ENCODE results near the gene BBX.

BBX gene

DNA sequence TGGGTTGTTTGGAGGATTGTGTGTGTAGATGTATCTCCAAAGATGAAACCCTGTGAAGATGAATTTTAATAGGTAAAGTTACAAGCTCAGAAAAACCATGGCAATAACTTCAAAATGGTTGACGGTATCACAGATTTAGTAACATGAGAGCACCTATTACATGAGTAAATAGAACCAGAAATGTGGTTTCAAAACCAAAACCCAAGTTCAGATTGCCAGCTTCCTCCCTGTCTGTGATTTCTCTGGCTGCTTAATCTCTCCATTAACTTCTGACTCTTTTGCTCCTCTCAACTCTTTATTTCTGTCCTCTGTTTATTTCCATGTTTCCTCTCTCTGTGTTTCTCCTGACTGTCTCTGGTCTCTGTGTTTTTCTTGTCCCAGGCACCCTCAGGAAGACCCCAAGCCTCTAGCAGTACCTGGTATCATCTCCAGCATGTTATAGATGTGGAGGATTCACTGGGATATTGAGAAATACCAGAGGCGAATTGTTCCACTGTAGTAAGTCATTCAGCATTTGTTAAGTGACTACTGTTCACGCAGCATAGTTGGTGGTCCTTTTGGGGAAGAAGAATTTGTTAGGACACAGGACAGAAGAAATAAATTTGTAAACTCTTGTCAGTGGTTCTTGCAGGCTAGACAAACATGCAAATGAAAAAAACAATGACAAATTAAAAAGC, 138.8 kb downstream of the BBX start:
- DNase-seq: no peak

DNA sequence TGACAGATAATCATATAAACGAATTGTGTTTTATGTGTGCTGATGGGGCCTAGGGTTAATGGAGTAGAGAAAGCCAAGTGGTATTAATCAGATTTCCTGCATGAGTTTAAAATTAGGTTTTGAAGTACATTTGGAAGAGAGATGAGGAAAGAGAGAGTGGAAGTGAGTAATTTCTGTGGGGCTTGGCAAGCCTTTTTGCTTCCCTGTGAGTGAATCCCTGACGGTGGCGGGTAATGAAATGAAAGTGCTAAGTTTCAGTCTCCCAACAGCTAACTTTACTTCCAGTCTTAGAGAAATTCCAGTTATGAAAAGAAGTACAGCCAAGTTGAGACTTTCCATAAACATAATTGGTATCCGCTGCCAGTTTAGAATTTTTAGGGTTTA, 139.4 kb downstream of the BBX start:
- DNase-seq: no peak

DNA sequence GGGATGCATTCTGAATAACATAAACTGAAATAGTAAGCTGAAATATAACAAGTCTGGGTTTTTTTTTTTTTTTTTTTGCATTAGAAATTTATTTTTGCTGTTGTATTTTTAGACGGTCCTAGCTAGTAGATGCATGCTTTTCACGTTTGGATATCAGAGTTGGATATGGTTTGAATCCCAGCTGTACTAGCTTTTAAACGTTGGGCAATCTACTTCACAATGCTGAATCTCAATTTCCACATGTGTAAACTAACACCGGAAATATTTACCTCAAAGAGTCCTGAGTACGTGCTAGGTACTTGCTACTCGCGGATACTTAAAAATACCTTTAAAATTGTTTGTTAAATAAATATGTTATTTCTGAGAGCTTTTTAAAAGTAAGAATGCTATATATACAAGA, 139.8 kb downstream of the BBX start:
- DNase-seq: no peak

DNA sequence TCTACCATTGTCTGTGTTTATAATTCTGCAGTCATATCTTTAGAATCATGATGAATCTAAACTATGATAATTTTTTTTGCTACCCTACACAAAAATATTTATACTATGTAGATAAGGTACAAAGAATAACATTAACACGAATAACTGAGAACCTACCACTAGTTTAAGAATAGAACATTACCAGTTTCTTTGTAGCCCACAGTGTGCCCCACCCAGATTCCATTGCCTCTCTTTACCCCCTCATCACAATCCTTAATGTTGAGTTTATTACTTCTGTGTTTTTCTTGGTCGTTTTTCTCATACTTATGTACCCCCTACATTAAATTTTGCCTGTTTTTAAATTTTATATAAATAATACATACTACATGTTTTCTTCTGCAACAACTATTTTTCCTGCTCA, 140.5 kb downstream of the BBX start:
- DNase-seq: no peak

DNA sequence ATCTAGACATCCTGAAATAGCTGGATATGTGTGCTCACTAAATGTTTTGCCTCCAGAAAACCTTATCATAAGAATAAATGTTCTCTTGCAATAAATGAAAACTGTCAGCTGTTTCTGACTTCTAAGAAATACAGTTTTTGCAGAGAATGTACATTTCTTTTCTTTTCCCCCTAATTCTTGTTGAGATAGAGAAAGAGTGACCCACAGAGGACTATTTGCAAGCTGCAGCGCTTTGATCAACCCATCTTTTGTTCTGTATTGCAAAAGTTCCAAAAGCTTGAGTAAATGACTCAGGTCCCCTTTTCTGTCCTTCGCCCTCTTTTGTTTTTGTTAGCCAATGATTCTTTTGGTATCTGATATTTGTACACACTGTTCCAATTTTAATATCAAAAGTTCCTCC, 141.9 kb downstream of the BBX start:
- DNase-seq: no peak

DNA sequence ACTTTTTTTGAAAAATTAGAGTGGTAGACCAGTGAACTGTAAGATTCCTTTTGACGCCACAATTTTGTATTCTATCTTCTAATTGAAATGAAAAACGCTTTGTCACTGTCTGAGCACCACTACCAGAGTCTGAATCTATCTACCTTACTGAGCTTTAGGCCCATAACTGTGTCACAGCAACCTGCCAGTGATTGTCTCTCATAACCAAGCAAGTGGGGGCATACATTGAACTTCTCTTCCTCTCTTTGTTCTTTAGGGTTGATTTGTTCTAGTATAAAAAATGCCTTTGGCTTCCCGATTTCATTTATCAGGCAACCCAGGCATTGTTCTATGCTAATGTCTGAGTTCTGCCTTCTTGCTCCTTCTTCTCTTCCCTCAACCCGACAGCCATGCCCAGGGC, 142.6 kb downstream of the BBX start:
- no peak for DNase-seq

DNA sequence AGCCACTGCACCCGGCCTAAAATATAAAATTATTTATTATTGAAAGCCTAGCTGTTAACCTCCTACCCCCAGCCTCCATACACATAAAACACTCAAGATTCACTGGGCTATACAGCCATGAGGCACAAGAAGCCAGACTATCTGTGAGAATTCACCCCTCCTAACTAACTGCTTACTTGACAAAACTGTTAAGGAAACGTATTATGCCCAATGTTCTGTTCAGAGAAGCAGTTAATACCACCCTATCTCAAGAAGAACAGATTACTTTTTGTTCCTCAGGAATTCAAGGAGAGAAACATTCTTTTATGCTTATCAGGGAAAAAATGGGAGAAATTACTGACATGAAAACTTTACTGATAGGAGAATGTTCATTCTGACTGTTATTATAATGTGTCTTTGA, 144.1 kb downstream of the BBX start:
- no peak for DNase-seq

DNA sequence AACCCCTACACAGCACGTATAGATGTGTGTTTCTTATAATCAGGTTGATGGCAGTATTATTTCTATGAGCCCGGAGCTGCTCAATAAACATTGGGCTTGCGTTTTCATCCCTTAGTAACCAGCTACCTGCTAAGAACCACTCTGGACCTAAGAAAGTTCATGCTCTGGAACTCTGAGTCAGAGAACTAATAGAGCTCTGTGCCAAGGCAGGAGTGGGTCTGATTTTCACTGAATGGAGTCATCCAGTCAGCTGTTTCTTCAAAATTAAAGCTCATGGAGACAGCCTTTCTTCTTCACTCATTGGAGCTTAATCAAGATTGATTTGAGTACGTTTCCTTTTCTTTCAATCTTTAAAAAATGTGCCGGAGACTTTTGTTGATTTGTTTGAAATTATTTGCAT, 145.7 kb downstream of the BBX start:
- DNase-seq: no peak

DNA sequence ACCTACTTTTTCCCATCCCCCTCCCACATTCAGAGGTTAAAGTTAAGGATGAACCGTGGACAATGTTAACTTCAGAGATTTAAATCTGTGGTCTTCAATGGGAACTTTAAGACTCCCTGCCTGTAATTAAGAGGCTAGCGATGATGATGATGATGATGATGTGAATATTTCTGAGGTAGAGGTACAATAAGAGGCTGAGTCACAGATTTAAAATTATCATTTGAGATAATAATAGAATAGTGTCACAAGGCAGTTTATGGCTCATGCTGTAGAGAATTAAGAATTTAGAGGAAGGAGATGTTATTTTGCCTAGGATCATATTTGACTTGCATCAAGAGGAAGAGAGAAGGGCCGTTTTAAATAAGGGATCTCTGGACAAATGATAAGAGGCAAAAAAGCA, 146.2 kb downstream of the BBX start:
- DNase-seq: no peak

DNA sequence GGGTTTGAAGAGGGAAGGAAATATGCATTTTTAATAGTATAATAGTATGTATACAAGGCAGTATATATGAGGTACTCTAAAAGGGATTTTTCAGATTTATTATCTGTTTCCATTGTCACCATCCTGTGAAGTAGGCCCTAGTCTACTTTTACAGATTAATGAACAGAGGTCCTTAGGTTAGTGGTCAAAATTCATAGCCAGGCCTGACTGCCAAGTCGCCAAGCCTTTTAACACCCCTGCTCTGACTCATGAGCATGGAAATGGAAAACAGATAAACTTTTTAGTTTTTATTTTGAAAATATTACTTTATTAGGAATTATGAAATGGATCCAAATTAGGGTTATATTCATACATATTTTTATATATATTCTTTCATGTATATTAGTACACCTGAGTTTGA, 146.9 kb downstream of the BBX start:
- DNase-seq: no peak

DNA sequence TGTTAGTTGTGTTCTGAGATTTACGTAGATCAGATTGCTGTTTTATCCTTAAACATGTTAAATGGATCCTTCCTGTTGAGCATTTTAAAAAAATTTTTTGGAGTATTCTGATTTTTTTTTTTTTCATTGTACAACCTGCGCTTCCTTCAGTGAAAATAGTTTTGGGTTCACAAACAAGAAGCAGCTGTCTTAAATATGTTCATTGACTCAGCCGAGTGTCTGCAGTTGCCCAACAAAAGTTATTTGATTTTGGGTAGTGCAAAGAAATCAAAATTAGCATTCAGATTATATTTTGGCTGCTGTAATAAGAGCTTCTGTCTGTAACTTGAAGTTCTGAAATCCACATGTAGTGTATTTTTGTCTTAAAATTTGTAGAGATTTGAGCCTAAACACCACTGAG, 148.2 kb downstream of the BBX start:
- no peak for DNase-seq

DNA sequence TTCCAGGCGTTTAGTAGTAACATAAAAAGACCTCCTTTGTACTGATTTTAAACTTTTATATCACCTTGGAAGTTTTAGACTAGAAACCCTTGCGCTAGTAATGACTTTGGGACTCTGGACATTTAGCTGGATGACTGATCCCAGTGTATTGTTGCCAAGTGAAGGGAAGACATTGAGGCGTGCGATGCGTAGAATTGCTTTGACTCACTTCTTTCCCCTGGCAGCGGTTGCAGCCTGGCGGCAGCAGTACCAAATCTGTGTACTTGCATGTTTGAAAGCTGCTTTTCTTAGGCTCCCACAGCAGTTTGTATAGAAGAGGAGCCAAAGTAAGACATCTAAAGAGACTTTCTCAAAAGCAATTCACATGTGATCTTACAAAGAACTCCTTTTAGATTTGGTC, 151.6 kb downstream of the BBX start:
- no peak for DNase-seq

DNA sequence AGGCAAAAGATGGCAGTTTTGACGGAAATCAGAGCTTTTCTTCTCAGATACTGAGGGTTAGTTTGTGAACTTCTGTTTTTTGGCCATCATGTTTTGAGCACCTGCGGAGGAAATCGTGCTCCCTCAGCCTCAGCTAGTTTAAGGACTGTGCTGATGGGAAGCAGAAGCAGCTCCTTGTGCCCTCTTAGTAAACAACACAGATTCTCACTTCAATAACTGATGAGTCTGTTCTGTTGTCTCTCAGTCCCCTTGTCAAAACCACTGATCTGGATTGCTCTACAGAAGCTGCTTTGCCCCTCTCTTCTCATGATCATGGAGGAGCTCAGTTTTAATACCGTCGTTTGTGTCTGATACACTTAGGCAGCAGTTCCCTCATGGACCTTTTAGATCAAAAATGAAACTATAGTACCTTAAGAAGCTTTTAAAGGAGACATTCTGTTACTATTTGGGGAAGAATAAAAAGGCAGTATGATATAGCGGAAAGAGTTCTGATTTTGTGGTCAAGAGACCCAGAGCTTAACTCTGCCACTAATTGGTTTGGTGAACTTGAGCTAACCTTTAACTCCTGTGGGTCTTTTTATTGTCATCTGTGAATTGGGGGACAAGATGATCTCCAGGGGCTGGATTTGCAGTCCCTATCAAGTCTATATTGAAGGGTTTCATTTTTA, 152.6 kb downstream of the BBX start:
- no peak for DNase-seq

DNA sequence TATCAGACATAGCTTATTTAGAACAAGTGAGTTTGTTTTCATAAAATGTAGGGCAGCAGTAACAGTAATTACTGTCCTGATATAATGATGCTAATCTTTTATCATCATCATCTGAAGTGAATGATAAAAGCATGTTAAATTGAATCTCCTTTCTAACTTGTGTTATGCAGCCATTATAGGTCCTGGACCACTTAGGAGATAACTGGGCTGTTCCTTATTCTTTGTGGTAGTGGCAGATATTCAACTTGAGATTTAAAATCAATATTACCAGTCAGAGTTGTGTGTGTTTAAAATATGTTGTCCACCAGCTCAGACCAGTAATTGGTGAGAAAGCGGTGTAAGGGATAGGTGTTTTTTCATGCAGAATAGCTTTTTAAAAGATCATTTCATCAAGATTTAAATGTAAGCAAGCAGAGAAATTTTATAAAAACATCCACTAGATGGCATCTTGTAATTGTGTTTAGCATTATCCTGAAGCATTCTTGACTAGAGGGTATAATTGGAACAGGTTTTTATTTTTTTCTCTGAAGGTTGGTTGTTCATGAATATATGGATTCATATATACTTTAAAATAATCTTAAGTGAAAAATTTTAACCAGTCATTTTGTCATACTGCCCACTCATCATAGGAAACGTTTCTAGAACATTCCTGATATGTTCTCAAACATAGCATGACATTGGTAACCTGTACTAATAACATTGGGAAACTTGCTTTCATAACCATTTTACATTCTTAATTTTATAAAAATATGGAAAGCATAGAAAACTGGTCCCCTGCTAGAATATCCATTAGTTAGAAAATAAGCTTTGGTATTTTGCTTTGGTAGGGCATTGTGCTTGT, 153.9 kb downstream of the BBX start:
- no peak for DNase-seq

DNA sequence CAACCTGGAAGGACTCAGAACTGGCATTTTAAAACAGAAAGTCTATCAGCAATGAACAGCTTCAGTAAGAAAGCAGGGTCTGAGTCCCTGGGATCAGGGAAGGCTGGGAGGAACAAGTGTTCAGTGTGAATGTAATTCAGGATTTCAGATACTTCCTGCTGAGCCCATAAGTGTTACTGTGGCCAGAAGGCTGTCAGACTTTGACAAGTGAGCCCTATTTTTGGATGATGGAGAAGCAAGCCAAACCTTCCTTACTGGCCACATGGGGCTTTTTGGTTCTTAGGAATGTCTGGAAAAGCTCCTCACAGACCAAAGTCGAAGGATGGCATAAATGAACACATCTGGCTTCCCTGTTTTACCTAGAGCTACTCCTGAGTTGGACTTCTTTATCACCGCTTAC, 157.2 kb downstream of the BBX start:
- DNase-seq: no peak

DNA sequence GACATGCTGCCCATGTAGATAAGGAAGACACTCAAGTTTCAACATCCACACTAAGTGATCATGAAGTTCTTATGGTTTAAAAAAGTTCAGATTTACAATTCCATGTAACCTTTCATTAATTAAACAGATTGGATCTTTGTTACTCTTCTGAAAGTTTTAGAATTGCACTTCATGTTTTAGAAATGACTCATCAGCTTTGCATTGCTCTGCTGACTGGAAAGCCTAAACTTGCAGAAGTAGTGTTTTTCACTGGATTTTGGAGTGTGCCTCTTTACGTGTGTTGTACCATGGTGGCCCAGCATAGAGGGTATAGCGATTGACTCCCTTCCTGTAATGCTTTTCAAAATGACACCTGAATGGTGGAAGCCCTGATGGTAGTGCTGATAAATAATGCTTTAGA, 157.9 kb downstream of the BBX start:
- DNase-seq: no peak

DNA sequence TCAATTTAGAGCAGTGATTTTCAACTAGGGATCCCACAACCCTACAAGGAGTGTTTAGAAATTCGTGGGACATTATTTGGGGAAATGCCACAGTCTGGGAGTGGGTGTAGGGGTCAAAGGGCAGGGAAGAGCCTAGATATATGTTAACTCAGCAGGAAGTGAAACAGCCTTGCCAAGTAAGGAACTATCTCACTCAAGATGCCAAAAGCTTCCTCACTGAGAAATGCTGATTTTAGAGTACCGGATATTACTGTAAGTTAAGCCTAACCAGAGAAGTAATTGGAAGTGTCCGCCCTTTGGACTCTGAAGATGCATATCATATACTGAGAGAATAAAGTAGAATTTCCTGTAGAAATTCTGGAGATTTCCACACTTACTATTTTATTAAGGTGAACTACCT, 158.6 kb downstream of the BBX start:
- DNase-seq: no peak

DNA sequence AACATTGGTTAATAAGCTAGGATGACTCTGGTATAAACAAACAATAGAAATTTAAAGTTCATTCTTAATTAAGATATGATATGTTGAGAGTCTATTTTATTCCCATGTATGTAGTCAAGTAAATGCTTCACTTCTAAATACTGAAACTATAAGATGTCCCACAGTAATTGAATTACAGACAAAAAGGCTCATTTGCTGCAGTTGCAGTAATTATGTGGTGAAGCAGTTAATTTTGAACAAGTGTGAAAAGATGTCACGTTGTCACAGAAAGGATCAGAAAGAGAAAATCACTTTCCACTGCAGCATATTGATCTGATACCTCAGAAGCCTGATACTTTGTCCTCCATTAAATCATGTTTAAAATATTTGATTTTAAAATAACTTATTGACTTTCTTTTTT, 159.8 kb downstream of the BBX start:
- no peak for DNase-seq

DNA sequence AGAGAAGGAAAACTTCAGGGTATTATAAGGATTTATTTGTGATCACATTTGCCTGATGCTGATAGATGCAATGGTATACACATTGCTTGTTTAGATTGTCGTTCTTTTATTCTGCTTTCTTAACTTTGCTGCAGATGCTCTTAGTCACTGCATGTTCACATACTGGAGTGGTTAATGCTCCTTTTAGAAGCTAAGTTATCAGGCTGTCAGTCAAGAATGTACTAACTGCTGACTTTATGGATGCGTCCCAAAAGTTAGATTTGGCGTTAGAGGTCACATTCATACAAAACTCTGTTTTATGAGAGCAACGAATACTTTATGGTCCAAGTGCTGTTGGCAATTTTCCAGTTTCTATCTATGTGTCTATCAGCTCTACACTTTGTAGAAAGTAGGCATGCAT, 160.7 kb downstream of the BBX start:
- no peak for DNase-seq

DNA sequence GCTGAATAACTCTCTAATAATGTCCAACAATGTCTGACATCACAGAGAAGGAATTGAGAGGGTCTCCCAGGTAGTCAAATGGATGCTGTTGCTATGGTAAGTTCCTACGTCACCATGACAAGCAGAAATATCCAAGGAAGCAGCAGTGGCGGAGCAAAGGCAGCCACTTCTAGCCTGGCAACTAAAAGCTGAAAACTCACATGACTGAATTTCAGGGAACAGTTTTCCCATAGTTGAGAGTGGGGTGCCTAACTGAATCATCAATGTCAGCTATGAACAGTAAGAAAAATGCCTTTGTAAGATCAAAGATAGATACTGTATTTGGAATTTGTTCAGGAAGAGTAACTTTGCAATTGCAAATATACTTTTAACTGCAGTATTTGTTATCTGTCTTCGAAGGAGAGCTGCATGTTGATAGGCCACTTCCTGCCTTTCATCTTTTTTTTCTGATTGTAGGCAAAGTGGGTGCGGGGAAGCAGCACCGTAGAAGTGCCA, 161.7 kb downstream of the BBX start:
- no peak for DNase-seq

DNA sequence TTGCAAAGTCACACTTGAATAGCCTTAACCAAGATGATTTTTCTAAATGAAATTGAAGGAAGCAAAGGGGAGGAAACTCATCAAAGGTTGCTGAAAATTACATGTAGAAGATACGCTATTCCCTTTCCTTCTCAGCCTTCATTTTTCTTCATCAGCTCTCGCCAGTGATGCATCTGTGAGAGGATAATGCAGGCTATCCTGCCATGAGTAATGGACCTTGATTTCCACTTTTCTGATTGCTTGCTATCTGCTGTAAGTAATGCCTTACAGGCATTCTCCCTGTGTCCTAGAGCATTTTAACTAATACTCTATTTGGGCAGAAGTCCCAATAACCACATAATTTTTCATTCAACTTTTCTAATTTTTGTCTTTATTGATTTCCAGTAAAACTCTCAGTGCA, 162.6 kb downstream of the BBX start:
- DNase-seq: no peak

DNA sequence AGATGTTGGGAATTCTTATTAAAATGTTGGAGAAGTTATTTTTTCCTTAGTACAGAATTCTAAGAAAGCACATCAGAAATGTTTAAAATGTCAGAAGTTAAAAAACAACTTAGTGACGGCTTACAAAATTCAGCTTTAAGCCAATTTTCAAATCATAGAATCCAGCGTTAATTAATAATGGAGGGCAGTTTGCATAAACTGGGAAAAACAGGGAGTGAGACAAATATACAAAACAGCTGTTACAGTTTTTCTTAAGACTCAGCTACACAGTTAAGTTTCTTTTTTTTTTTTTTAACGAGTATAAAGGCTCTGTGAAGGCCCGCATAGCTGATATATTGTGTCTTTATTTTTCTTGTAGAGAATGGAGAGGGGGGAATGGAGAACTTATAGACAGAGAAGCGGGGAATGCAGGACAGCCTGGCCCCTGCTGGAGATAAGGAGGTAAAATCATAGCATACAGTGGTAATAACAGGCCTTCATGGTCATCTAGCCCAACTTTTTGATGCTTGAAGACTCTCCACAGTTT, 164.4 kb downstream of the BBX start:
- no peak for DNase-seq

DNA sequence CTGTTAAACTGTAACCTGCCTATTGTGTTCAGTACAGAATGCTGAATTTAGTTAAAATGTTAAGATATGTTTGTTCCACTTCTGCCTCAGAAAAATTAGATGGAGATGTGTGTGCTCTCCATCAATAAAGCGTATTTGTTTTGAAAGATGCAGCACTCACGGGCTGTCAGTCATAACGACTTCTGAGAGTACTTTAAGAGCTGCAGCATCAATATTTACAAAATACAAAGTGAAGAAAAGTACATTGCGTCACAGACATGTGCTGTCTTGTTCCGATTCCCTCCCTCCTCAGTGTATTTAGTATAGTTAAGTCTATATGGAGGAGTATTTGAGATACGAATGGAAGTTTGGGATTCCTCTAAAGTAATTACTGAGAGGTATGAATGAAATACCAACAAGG, 166.6 kb downstream of the BBX start:
- no peak for DNase-seq

Data from activated CD8-positive, alpha-beta memory T cell treated with anti-CD3 and anti-CD28 coated beads for 24 hours (primary cell).